Measurements from ENCODE around the gene MED13L. TPM values are rescaled to one million over a fixed set of nuclear protein-coding genes. Genes with fewer than 3 reads are reported as not detected.

Gene MED13L
- total and polyA plus RNA-seq, 9 donors = 47.8 to 198 (median 156) TPM

DNA sequence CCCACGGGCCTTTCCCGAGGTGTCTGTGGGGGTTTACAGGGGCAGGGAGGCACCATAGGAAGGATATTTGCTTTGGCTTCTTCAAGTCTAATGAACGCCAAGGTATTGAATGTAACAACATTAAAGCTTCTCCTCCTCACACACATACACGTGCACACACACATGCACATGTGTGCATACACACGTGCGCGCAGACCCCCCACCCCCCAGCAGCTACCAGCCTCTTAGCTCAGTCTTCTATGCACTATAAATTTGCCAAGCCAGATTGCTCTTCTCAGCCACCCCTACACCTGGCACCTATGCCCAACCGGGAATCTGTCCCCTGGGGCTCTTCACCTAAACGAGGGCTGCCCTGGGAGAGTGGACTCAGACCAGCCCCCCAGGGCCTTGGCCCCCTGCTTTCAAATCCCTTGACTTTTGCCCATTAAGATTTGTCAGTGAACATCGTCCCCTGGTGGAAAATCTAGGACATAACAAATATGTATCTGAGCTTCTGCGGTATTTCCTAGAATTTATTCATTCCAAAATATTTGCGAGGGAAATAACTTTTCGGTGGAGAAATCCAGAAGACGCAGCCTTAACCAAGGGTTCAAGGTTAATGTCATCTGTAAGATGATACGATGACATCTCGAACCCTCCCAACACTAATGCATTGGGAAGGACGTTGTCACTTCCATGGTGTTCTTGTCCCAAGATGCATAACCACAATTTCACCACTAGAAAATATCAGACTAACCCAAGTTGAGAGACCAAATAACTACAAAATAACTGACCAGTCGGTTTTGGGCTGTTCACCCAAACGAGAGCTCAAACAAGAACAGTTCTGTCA, 330.4 kb downstream of the MED13L start:
- Histone ChIP-seq H3K9me3 (no peaks in the 10 kb centered on the region), H3K27ac (no peak overlapping the region), H3K27me3 (no peaks in the 10 kb centered on the region), H3K4me3 (no peak overlapping the region), H3K36me3 (no peaks in the 10 kb centered on the region), H3K4me1 (ENCODE audit: insufficient read depth) (no peaks in the 10 kb centered on the region)
- DNase-seq = no peak
- TF ChIP-seq, protein P1, sequence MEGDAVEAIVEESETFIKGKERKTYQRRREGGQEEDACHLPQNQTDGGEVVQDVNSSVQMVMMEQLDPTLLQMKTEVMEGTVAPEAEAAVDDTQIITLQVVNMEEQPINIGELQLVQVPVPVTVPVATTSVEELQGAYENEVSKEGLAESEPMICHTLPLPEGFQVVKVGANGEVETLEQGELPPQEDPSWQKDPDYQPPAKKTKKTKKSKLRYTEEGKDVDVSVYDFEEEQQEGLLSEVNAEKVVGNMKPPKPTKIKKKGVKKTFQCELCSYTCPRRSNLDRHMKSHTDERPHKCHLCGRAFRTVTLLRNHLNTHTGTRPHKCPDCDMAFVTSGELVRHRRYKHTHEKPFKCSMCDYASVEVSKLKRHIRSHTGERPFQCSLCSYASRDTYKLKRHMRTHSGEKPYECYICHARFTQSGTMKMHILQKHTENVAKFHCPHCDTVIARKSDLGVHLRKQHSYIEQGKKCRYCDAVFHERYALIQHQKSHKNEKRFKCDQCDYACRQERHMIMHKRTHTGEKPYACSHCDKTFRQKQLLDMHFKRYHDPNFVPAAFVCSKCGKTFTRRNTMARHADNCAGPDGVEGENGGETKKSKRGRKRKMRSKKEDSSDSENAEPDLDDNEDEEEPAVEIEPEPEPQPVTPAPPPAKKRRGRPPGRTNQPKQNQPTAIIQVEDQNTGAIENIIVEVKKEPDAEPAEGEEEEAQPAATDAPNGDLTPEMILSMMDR (IDR thresholded peaks at IDR 0.05) = no peak
- no peak for TF ChIP-seq EP300 (IDR thresholded peaks at IDR 0.05)
- TF ChIP-seq POLR2A (IDR thresholded peaks at IDR 0.05) = no peak
- WGBS, 3 donors = 76 to 79% (median 78%) methylated on average over 19 of the region's 19 CpGs
- intact Hi-C loops (cut with DNase I) = no loop called here

- intact Hi-C loops (cut with DNase I) = no loop called here
- no peaks in the 10 kb centered on the region for H3K4me1 ChIP-seq (ENCODE audit: insufficient read depth)
- 90 to 92% (median 92%) methylated on average over 6 of the region's 6 CpGs for WGBS, 3 donors
- H3K27me3 ChIP-seq = no peaks in the 10 kb centered on the region
- H3K36me3 ChIP-seq = no peaks in the 10 kb centered on the region
- H3K9me3 ChIP-seq = no peaks in the 10 kb centered on the region
- no peak for DNase-seq
- H3K4me3 ChIP-seq = no peak overlapping the region
- TF ChIP-seq EP300 (IDR thresholded peaks at IDR 0.05) = no peak
- TF ChIP-seq, protein P1 (IDR thresholded peaks at IDR 0.05) = no peak
- H3K27ac ChIP-seq = no peak overlapping the region
Measured at GRCh38 chr12:115946092-115946491, 331.4 kb downstream of the MED13L start.

DNA sequence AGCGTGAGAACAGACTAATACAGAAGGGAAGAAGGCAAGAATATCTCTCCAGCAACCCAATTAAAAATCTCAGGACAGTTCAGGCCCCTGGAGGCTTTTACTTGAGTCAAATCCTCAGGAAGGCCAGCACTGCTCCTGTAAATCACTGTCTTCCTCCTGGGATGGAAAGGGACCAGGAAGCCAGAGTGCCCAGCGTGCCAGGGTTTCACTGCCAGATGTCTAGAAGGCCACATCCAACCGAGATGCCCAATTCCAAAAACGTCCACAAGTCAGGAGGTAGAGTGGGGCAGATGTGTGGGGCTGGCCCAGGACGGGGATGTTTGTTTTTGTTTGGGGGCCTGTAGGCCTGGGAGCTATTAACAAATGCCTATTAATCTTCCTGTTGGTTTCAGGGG, 332.0 kb downstream of the MED13L start:
- 65 to 70% (median 69%) methylated on average over 5 of the region's 5 CpGs for WGBS, 3 donors
- H3K27me3 ChIP-seq = no peaks in the 10 kb centered on the region
- DNase-seq = no peak
- TF ChIP-seq, protein P1 (IDR thresholded peaks at IDR 0.05) = no peak
- no peaks in the 10 kb centered on the region for H3K36me3 ChIP-seq
- no peak overlapping the region for H3K4me3 ChIP-seq
- no peak overlapping the region for H3K27ac ChIP-seq
- intact Hi-C loops (cut with DNase I) = no loop called here
- H3K9me3 ChIP-seq = no peaks in the 10 kb centered on the region
- H3K4me1 ChIP-seq (ENCODE audit: insufficient read depth) = no peaks in the 10 kb centered on the region

GRCh38 chr12:115944837-115945490, 332.5 kb downstream of the MED13L start:
- Histone ChIP-seq H3K36me3 (no peaks in the 10 kb centered on the region), H3K4me3 (no peak overlapping the region), H3K4me1 (ENCODE audit: insufficient read depth) (no peaks in the 10 kb centered on the region), H3K9me3 (no peaks in the 10 kb centered on the region), H3K27ac (no peak overlapping the region), H3K27me3 (no peaks in the 10 kb centered on the region)
- WGBS, 3 donors = 70 to 78% (median 72%) methylated on average over 24 of the region's 24 CpGs
- no peak for DNase-seq
- intact Hi-C loops (cut with DNase I) = no loop called here
- TF ChIP-seq POLR2A (IDR thresholded peaks at IDR 0.05) (no peak), EP300 (IDR thresholded peaks at IDR 0.05) (no peak)
- TF ChIP-seq, protein P1 (IDR thresholded peaks at IDR 0.05) = no peak
